ENCODE measurements around the gene ATP5MC2. TPM values are rescaled to one million over a fixed set of nuclear protein-coding genes. Genes with fewer than 3 reads are reported as not detected.
"Not testable (repeated sequence)": the region's sequence is repeated elsewhere in the genome, so short reads cannot be mapped to it uniquely, and the experiment has no call there.

Gene ATP5MC2
- total RNA-seq, 1 experiment from 2014 or later: 503 TPM

GRCh38 chr12:53664936-53665335 is 10.9 kb downstream of the ATP5MC2 start:
- in situ Hi-C loops (cut with HindIII; ENCODE audit: low pct_unique_long_range_greater_than_20kb, low sequenced_read_pairs): no loop called here
- no peak for DNase-seq (ENCODE audit: low read depth, low spot score)

- DNase-seq (ENCODE audit: low read depth, low spot score): no peak
- in situ Hi-C loops (cut with HindIII; ENCODE audit: low pct_unique_long_range_greater_than_20kb, low sequenced_read_pairs): no loop called here
Measured at GRCh38 chr12:53664191-53664590, 11.7 kb downstream of the ATP5MC2 start.

GRCh38 chr12:53660041-53660440 is 15.8 kb downstream of the ATP5MC2 start:
- DNase-seq (ENCODE audit: low read depth, low spot score): no peak
- in situ Hi-C loops (cut with HindIII; ENCODE audit: low pct_unique_long_range_greater_than_20kb, low sequenced_read_pairs): no loop called here

GRCh38 chr12:53659571-53659981 is 16.3 kb downstream of the ATP5MC2 start:
- in situ Hi-C loops (cut with HindIII; ENCODE audit: low pct_unique_long_range_greater_than_20kb, low sequenced_read_pairs): no loop called here
- DNase-seq (ENCODE audit: low read depth, low spot score): no peak

DNA sequence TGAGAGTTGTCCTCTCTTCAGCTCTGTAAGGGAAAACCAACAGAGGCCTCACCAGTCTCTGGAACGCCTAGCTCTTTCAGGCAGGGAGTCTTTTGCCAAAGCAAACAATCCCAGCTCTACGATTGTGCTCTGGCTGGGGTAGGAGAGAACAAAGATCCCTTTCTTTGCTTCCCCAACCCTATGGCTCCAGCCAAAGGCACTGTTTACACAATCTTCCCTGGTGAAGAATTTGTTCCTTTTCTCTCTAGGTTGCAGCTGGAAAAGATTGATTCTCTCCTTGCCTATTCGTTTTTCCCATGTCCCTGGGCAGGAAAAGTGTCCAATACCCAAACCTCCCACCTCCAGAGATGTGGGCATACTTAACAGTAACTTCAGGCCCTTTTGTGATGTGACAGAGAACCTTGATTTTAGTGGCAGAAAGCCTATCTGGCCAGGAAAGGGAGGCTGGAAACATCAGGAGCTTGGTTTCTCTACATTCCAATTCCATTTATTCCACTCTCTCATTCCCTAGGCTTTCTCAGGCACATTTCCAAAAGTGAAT is 16.8 kb downstream of the ATP5MC2 start:
- DNase-seq (ENCODE audit: low read depth, low spot score): peak; percentile 96
- in situ Hi-C loops (cut with HindIII; ENCODE audit: low pct_unique_long_range_greater_than_20kb, low sequenced_read_pairs): no loop called here

DNA sequence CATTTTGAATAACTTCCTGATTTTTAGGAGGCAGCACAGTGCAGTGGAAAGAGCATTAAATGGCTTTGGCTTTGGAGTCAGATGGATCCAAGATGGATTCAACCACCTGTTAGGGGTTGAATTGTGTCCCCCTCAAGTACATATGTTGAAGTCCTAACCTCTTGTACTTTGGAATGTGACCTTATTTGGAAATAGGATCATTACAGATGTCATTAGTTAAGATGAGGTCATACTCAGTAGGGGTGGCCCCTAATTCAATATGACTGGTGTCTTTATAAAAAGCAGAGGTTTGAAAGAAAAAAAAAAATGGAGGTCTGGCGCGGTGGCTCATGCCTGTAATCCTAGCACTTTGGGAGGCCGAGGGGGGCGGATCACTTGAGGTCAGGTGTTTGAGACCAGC is 18.8 kb downstream of the ATP5MC2 start:
- DNase-seq (ENCODE audit: low read depth, low spot score): no peak
- in situ Hi-C loops (cut with HindIII; ENCODE audit: low pct_unique_long_range_greater_than_20kb, low sequenced_read_pairs): no loop called here

GRCh38 chr12:53653595-53653994 is 22.3 kb downstream of the ATP5MC2 start:
- DNase-seq (ENCODE audit: low read depth, low spot score): no peak
- in situ Hi-C loops (cut with HindIII; ENCODE audit: low pct_unique_long_range_greater_than_20kb, low sequenced_read_pairs): no loop called here

DNA sequence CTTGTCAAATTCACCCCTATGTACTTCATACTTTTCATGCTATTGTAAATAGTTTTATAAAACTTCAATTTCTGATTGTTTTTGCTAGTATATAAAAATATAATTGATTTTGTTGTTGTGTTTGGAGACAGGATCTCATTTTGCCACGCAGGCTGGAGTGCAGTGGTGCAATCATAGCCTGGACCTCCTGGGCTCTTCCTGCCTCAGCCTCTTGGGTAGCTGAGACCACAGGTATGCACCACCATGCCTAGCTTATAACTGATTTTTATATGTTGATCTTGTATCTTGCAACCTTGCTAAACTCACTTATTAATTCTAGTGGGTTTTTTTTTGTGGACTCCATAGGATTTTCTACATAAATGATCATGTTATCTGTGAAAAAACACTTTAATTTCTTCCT is 23.5 kb downstream of the ATP5MC2 start:
- in situ Hi-C loops (cut with HindIII; ENCODE audit: low pct_unique_long_range_greater_than_20kb, low sequenced_read_pairs): no loop called here
- no peak for DNase-seq (ENCODE audit: low read depth, low spot score)

- DNase-seq (ENCODE audit: low read depth, low spot score): no peak
- in situ Hi-C loops (cut with HindIII; ENCODE audit: low pct_unique_long_range_greater_than_20kb, low sequenced_read_pairs): no loop called here
Measured at GRCh38 chr12:53651737-53652136, 24.1 kb downstream of the ATP5MC2 start.

DNA sequence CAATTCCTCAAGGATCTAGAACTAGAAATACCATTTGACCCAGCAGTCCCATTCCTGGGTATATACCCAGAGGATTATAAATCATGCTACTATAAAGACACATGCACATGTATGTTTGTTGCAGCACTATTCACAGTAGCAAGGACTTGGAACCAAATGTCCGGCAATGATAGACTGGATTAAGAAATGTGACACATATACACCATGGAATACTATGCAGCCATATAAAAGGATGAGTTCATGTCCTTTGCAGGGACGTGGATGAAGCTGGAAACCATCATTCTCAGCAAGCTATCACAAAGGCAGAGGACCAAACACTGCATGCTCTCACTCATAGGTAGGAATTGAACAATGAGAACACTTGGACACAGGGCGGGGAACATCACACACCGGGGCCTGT is 29.6 kb downstream of the ATP5MC2 start:
- DNase-seq (ENCODE audit: low read depth, low spot score); in situ Hi-C loops (cut with HindIII; ENCODE audit: low pct_unique_long_range_greater_than_20kb, low sequenced_read_pairs): not testable (repeated sequence)

GRCh38 chr12:53645165-53645564 is 30.7 kb downstream of the ATP5MC2 start:
- in situ Hi-C loops (cut with HindIII; ENCODE audit: low pct_unique_long_range_greater_than_20kb, low sequenced_read_pairs): no loop called here
- DNase-seq (ENCODE audit: low read depth, low spot score): no peak

GRCh38 chr12:53644133-53644532 is 31.8 kb downstream of the ATP5MC2 start:
- in situ Hi-C loops (cut with HindIII; ENCODE audit: low pct_unique_long_range_greater_than_20kb, low sequenced_read_pairs): no loop called here

DNA sequence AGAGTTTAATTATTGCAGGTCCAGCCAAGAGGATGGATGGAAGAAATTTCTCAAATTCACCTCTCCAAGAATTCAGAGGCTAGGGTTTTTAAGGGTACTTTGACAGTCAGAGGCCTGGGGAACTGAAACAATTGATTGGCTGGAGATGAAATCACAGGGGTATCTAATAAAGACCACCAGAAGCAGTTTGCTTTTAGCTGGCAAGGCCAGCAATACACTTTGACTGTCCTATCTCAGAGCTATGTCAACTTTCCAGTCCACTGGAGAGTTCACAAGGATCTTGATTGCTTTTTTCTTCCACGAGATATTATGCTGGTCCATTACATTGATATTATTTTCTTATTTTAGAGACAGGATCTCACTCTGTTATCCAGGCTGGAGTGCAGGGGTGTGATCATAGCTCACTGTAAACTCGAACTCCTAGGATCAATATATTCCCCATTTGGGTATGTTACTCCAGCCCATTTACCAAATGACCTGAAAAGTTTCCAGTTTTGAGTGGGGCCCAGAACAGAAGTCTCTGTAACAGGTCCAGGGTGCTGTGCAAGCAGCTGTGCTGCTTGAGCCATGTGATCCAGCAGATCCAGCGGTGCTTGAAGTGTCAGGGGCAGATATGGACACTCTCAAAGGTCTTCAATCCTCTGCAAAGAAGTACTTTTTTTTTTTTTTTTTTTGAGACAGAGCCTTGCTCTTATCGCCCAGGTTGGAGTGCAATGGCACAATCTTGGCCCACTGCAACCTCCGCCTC is 32.5 kb downstream of the ATP5MC2 start:
- in situ Hi-C loops (cut with HindIII; ENCODE audit: low pct_unique_long_range_greater_than_20kb, low sequenced_read_pairs): no loop called here
- no peak for DNase-seq (ENCODE audit: low read depth, low spot score)

More at GRCh38 chr12:53644133-53644532, 31.8 kb downstream of the ATP5MC2 start:
- DNase-seq (ENCODE audit: low read depth, low spot score): no peak

DNA sequence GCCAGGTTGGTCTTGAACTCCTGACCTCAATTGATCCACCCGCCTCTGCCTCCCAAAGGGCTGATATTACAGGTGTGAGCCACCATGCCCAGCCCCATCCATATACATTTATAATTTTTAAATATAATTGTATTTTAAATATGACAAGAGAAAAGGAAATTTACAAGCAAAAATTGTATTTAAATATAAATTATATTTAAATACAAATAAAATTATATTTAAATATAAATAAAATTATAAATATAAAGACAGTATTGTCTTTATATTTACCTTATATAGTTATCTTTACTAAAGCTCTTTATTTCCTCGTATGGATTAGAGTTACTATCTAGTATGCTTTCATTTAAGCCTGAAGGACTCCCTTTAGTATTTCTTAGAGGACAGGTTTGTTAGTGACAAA is 37.8 kb downstream of the ATP5MC2 start:
- in situ Hi-C loops (cut with HindIII; ENCODE audit: low pct_unique_long_range_greater_than_20kb, low sequenced_read_pairs): no loop called here

DNA sequence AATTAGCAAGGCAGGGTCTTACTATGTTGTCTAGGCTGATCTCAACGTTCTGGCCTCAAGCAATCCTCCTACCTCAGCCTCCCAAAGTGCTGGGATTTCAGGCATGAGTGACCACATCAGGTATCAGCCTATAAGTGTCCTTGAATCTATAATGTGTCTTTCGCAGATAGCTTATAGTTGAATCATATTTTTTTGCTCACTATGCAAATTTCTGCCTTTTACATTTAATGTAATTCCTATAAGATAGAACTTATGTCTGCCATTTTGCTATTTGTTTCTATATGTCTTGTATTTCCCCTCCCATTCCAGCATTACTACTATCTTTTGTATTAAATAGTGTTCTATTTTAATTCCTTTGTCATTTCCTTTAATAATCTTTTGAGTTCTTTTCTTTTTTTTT is 39.2 kb downstream of the ATP5MC2 start:
- in situ Hi-C loops (cut with HindIII; ENCODE audit: low pct_unique_long_range_greater_than_20kb, low sequenced_read_pairs): no loop called here

More for the DNA sequence above, 37.8 kb downstream of the ATP5MC2 start:
- no peak for DNase-seq (ENCODE audit: low read depth, low spot score)

DNA sequence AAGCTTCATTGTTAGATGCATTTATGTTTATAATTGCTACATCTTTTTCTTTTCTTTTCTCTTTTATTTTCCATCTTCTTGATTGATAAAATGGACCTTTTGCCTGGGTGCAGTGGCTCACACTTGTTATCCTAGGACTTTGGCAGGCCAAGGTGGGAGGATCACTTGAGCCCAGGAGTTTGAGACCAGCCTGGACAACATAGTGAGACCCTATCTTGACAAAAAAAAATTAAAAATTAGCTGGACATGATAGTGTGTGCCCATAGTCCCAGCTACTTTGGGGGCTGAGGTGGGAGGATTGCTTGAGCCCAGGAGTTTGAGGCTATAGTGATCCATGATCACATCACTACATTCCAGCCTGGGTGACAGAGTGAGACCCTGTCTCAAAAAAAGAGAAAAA is 40.2 kb downstream of the ATP5MC2 start:
- in situ Hi-C loops (cut with HindIII; ENCODE audit: low pct_unique_long_range_greater_than_20kb, low sequenced_read_pairs); DNase-seq (ENCODE audit: low read depth, low spot score): not testable (repeated sequence)

More for the DNA sequence above, 39.2 kb downstream of the ATP5MC2 start:
- no peak for DNase-seq (ENCODE audit: low read depth, low spot score)

DNA sequence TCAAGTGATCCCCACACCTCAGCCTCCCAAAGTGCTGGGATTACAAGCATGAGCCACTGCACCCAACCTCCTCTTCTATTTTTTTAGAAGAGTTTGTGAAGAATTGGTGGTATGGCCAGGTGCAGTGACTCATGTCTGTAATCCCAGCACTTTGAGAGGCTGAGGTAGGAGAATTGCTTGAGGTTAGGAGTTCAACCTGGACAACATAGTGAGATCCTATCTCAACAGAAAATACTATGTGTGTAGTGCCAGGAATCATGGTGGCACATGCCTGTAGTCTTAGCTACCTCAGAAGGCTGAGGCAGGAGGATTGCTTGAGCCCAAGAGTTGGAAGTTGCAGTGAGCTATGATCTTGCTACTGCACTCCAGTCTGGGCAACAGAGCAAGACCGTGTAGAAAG is 44.2 kb downstream of the ATP5MC2 start:
- in situ Hi-C loops (cut with HindIII; ENCODE audit: low pct_unique_long_range_greater_than_20kb, low sequenced_read_pairs): no loop called here

DNA sequence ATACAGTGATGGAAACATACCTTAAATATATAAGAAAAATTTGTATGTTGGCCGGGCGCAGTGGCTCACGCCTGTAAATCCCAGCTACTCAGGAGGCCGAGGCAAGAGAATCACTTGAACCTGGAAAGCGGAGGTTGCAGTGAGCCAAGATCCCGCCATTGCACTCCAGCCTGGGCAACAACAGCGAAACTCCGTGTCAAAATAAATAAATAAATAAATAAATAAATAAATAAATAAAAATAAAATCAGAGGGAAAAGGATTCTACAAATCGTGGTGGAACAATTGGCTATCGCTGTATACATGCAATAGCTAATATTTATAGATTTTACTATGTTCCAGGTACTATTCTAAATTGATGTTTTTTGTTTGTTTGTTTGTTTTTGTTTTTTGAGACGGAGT is 48.0 kb downstream of the ATP5MC2 start:
- in situ Hi-C loops (cut with HindIII; ENCODE audit: low pct_unique_long_range_greater_than_20kb, low sequenced_read_pairs): no loop called here
- no peak for DNase-seq (ENCODE audit: low read depth, low spot score)

More for the DNA sequence above, 44.2 kb downstream of the ATP5MC2 start:
- DNase-seq (ENCODE audit: low read depth, low spot score): no peak

GRCh38 chr12:53626702-53627169 is 49.1 kb downstream of the ATP5MC2 start:
- no peak for DNase-seq (ENCODE audit: low read depth, low spot score)
- in situ Hi-C loops (cut with HindIII; ENCODE audit: low pct_unique_long_range_greater_than_20kb, low sequenced_read_pairs): no loop called here
